Choroid plexus epithelial cell (primary cell): ENCODE results near the gene CCNL2.
"Not testable (repeated sequence)": the region's sequence is repeated elsewhere in the genome, so short reads cannot be mapped to it uniquely, and the experiment has no call there.

Source experiments
- DNase-seq: peaks from one replicate; pipeline ENCODE4 v3.0.0-alpha.2; 2010; ENCODE audit warnings: low read depth
- H3K4me3 ChIP-seq: 2 replicates; pipeline ENCODE4 v1.5.1; 2011; ENCODE audit warnings: low read depth, mild to moderate bottlenecking, control low read depth, low read length, moderate library complexity
- CTCF ChIP-seq: conservative IDR thresholded peaks from 2 replicates; pipeline ENCODE4 v1.5.1; 2011; ENCODE audit warnings: low read depth, mild to moderate bottlenecking, control low read depth, inconsistent platforms, low read length, moderate library complexity

Gene CCNL2

GRCh38 chr1:1403653-1404052 lies 4.5 kb upstream of the CCNL2 start:
- no peak for DNase-seq
- no peak overlapping the region for H3K4me3 ChIP-seq
- TF ChIP-seq CTCF, result no peak

GRCh38 chr1:1402901-1403392 lies 3.8 kb upstream of the CCNL2 start:
- not testable (repeated sequence) for H3K4me3 ChIP-seq

GRCh38 chr1:1402072-1402900 lies 3.2 kb upstream of the CCNL2 start:
- DNase-seq, result peak; percentile 80

More at GRCh38 chr1:1402901-1403392, 3.8 kb upstream of the CCNL2 start:
- DNase-seq, result not testable (repeated sequence)

GRCh38 chr1:1401457-1402010 lies 2.4 kb upstream of the CCNL2 start:
- no peak for DNase-seq
- peak overlapping the region; percentile 13 for H3K4me3 ChIP-seq
- no peak for TF ChIP-seq CTCF

More at GRCh38 chr1:1402072-1402900, 3.2 kb upstream of the CCNL2 start:
- H3K4me3 ChIP-seq, result no peak overlapping the region
- TF ChIP-seq CTCF, result peak; percentile 84

GRCh38 chr1:1400576-1401456 lies 1.7 kb upstream of the CCNL2 start:
- TF ChIP-seq CTCF, result no peak
- H3K4me3 ChIP-seq, result peak overlapping the region; percentile 99
- DNase-seq, result peak; percentile 14

- no peak for TF ChIP-seq CTCF
- H3K4me3 ChIP-seq, result peak overlapping the region; percentile 99
- peak; percentile 46 for DNase-seq
Measured at GRCh38 chr1:1399872-1400575, 889 bp upstream of the CCNL2 start.

GRCh38 chr1:1398677-1399186 lies 403 bp downstream of the CCNL2 start:
- no peak for DNase-seq
- TF ChIP-seq CTCF, result no peak
- peak overlapping the region; percentile 97 for H3K4me3 ChIP-seq
